WI38 (cell line): ENCODE measurements around the gene SLC23A2.
"Not testable (repeated sequence)": the region's sequence is repeated elsewhere in the genome, so short reads cannot be mapped to it uniquely, and the experiment has no call there.

Experiments
- H3K4me3 ChIP-seq: 2 replicates; pipeline ENCODE4 v1.5.1; 2011; ENCODE audit warnings: low read depth, mild to moderate bottlenecking, control low read depth, low read length
- CTCF ChIP-seq: IDR thresholded peaks from 2 replicates; pipeline ENCODE4 v1.5.1; 2012; ENCODE audit warnings: low read depth, mild to moderate bottlenecking, control low read depth, low read length

SLC23A2 gene

GRCh38 chr20:5039255-5039657 lies 37.9 kb upstream of the SLC23A2 start:
- no peak for TF ChIP-seq CTCF
- no peak overlapping the region for H3K4me3 ChIP-seq

GRCh38 chr20:5036828-5037227 lies 35.5 kb upstream of the SLC23A2 start:
- TF ChIP-seq CTCF = no peak
- no peak overlapping the region for H3K4me3 ChIP-seq

- H3K4me3 ChIP-seq = not testable (repeated sequence)
Observed at GRCh38 chr20:5035518-5035917, 34.2 kb upstream of the SLC23A2 start.

- H3K4me3 ChIP-seq = no peak overlapping the region
- no peak for TF ChIP-seq CTCF
Observed at GRCh38 chr20:5033566-5033965, 32.3 kb upstream of the SLC23A2 start.

GRCh38 chr20:5031701-5032100 lies 30.4 kb upstream of the SLC23A2 start:
- H3K4me3 ChIP-seq = not testable (repeated sequence)

GRCh38 chr20:5031206-5031557 lies 29.9 kb upstream of the SLC23A2 start:
- no peak for TF ChIP-seq CTCF
- no peak overlapping the region for H3K4me3 ChIP-seq

GRCh38 chr20:5030348-5031205 lies 29.3 kb upstream of the SLC23A2 start:
- H3K4me3 ChIP-seq = no peak overlapping the region
- no peak for TF ChIP-seq CTCF

- not testable (repeated sequence) for H3K4me3 ChIP-seq
Observed at GRCh38 chr20:5028258-5029059, 27.1 kb upstream of the SLC23A2 start.
